ENCODE data around the gene NOL4L. TPM values are rescaled to one million over a fixed set of nuclear protein-coding genes. Genes with fewer than 3 reads are reported as not detected.

Gene NOL4L
- total RNA-seq, 4 donors from 2014 or later = 45.6 to 105 (median 85.9) TPM

DNA sequence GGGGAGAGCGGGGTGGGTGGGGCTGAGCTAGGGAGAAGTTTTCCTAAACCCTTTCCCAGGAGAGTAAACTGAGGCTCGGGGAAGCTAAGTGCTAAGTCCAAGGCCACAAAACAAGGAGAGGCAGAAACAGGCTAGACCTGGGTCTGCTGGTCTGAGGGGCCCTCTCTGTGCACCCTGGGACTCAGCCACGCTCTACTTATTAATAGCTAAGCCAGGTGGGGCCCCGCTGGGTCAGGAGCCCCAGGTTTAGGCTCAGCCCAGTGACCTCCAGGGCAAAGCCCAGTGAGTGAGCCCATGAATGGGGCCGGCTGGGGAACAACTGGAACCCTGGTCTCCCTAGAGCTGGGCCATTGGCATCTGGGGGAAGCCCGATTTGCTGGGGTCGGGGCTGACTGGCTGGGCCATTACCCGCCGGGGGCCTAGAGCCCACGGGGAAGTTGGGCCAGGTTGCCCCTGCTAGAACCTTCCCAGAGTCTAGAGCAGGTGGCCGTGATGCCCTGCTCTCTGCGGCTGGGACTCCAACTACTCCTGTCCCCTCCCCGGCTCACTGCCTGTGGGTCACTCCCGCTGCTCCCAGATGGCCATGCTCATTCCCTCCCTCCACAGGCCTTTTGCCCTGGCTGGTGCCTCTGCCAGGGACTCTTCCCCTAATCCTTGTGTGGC, 24.1 kb upstream of the NOL4L start:
- Histone ChIP-seq H3K27ac (no peak overlapping the region), H3K27me3 (peaks cover 19% of the 10 kb centered on the region), H3K9me3 (no peaks in the 10 kb centered on the region), H3K36me3 (no peaks in the 10 kb centered on the region), H3K4me1 (no peaks in the 10 kb centered on the region), H3K4me3 (no peak overlapping the region)
- in situ Hi-C loops (cut with MboI; ENCODE audit: low pct_ligation_motif_present in 1 of 4, low pct_unique_long_range_greater_than_20kb in 1 of 4, low sequenced_read_pairs in 3 of 4) (no loop called here), intact Hi-C loops (cut with DNase I; ENCODE audit: low total_unique reads) (no loop called here)
- TF ChIP-seq POLR2AphosphoS5 (IDR thresholded peaks at IDR 0.05) (no peak), POLR2A (IDR thresholded peaks at IDR 0.05) (no peak), EP300 (IDR thresholded peaks at IDR 0.05; ENCODE audit: low read depth) (no peak)
- TF ChIP-seq, protein P1, sequence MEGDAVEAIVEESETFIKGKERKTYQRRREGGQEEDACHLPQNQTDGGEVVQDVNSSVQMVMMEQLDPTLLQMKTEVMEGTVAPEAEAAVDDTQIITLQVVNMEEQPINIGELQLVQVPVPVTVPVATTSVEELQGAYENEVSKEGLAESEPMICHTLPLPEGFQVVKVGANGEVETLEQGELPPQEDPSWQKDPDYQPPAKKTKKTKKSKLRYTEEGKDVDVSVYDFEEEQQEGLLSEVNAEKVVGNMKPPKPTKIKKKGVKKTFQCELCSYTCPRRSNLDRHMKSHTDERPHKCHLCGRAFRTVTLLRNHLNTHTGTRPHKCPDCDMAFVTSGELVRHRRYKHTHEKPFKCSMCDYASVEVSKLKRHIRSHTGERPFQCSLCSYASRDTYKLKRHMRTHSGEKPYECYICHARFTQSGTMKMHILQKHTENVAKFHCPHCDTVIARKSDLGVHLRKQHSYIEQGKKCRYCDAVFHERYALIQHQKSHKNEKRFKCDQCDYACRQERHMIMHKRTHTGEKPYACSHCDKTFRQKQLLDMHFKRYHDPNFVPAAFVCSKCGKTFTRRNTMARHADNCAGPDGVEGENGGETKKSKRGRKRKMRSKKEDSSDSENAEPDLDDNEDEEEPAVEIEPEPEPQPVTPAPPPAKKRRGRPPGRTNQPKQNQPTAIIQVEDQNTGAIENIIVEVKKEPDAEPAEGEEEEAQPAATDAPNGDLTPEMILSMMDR (IDR thresholded peaks at IDR 0.05) = no peak
- DNase-seq = no peak
- 86 to 100% methylated on average over 1 to 14 of the region's 14 CpGs for whole genome bisulfite sequencing, 2 donors (ENCODE audit: low coverage in 1 of 2)

DNA sequence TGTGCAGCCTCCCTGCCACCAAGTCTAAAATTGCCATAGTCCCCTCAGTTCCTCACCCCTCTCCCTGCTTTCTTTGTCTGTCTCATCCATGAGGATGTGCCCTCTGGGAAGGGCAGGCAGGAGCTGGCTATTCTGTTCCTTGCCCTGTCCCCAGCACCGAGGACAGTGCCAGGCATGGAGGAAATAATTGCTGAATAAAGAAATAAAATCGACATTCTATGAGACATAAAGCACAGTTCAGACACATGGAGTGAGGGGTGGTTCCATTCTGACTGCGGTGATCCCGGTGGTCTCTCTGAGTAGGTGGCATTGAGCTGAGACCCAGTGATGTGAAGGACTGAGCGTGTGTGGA, 23.5 kb upstream of the NOL4L start:
- TF ChIP-seq EP300 (IDR thresholded peaks at IDR 0.05; ENCODE audit: low read depth) (no peak), POLR2AphosphoS5 (IDR thresholded peaks at IDR 0.05) (no peak)
- TF ChIP-seq, protein P1 (IDR thresholded peaks at IDR 0.05) = no peak
- DNase-seq = no peak
- no peak overlapping the region for H3K27ac ChIP-seq
- no peaks in the 10 kb centered on the region for H3K36me3 ChIP-seq
- in situ Hi-C loops (cut with MboI; ENCODE audit: low pct_ligation_motif_present in 1 of 4, low pct_unique_long_range_greater_than_20kb in 1 of 4, low sequenced_read_pairs in 3 of 4) (no loop called here), intact Hi-C loops (cut with DNase I; ENCODE audit: low total_unique reads) (no loop called here)
- no peak overlapping the region for H3K4me3 ChIP-seq
- H3K4me1 ChIP-seq = no peaks in the 10 kb centered on the region
- 73 to 81% methylated on average over 5 of the region's 5 CpGs for WGBS, 2 donors (ENCODE audit: low coverage in 1 of 2)
- peaks cover 19% of the 10 kb centered on the region for H3K27me3 ChIP-seq
- no peaks in the 10 kb centered on the region for H3K9me3 ChIP-seq

DNA sequence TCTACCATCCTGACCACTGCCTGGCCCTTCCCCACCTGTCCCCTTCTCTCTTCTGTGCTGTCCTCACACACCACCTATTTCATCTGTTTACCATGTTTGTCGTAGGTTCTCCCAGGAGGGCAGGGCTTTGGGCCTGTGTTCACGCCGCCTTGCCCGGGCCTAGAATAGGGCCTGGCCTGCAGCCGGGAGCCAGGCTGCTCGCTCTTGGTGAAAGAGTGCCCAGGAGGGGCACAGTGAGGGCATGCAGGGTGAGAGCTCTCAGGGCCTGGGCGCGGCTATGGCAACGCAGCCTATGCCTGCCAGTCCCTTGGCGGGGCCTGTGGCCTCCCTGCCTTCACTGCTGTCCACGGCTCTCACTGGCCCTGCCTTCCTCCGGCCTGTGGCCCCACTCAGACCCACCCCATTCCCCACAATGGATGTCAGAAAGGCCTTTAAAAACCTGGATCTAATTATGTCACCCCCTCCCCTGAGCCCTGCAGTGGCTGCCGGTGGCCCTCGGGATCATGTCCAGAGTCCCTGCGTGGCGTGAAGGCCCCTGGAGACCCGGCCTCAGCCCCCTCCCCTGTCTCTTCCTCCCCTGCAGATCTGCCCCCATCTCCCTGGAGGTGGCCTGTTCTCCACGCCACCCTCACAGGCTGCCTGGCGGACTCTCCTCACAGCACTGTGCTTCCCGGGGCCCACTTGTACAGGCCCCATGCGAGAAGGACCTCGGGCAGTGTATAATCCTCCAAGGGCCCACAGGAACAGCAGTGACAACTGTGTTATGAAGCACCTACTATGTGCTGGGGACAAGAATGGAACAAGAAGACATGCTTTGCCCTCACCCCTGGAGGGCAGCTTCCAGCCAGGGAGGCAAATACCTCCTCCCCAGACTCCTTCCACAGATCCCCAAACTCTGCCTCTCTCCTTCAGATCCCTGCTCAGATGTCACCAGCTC, 22.9 kb upstream of the NOL4L start:
- no peaks in the 10 kb centered on the region for H3K36me3 ChIP-seq
- 90 to 95% methylated on average over 4 to 22 of the region's 22 CpGs for WGBS, 2 donors (ENCODE audit: low coverage in 1 of 2)

DNA sequence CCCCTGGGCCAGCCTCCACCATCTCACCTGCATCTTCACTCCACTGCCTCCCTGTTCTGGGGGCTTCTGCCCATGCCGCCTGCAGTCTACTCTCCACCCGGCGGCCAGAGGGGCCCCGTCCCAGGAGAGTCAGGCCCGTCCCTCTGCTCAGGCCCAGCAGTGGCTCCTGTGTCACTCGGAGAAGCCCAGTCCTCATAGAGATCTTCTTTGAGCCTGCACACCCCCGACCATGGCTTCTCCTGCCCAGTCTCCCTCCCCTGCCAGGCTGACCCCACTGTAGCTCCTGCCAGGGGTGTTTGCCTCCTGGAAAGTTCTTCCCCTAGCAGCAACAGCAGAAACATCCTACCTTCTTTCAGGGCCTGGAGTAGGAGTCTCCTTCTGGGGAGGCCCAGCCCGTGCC, 22.2 kb upstream of the NOL4L start:
- no peak overlapping the region for H3K4me3 ChIP-seq
- TF ChIP-seq POLR2A (IDR thresholded peaks at IDR 0.05) (no peak), POLR2AphosphoS5 (IDR thresholded peaks at IDR 0.05) (no peak), EP300 (IDR thresholded peaks at IDR 0.05; ENCODE audit: low read depth) (no peak)
- TF ChIP-seq, protein P1 (IDR thresholded peaks at IDR 0.05) = no peak
- no peak for DNase-seq
- no peaks in the 10 kb centered on the region for H3K9me3 ChIP-seq
- H3K27ac ChIP-seq = no peak overlapping the region
- in situ Hi-C loops (cut with MboI; ENCODE audit: low pct_ligation_motif_present in 1 of 4, low pct_unique_long_range_greater_than_20kb in 1 of 4, low sequenced_read_pairs in 3 of 4) = no loop called here
- peaks cover 19% of the 10 kb centered on the region for H3K27me3 ChIP-seq
- H3K36me3 ChIP-seq = no peaks in the 10 kb centered on the region
- intact Hi-C loops (cut with DNase I; ENCODE audit: low total_unique reads) = no loop called here
- no peaks in the 10 kb centered on the region for H3K4me1 ChIP-seq
- WGBS, 2 donors (ENCODE audit: low coverage in 1 of 2) = 86% methylated on average over 8 of the region's 8 CpGs; no CpG with 5 or more reads in 1 of the 2 donors

More for the DNA sequence above, 22.9 kb upstream of the NOL4L start:
- DNase-seq = no peak
- H3K27ac ChIP-seq = no peak overlapping the region
- no peaks in the 10 kb centered on the region for H3K4me1 ChIP-seq
- no peak overlapping the region for H3K4me3 ChIP-seq
- TF ChIP-seq, protein P1 (IDR thresholded peaks at IDR 0.05) = no peak
- TF ChIP-seq POLR2A (IDR thresholded peaks at IDR 0.05) (no peak), EP300 (IDR thresholded peaks at IDR 0.05; ENCODE audit: low read depth) (no peak), POLR2AphosphoS5 (IDR thresholded peaks at IDR 0.05) (no peak)
- in situ Hi-C loops (cut with MboI; ENCODE audit: low pct_ligation_motif_present in 1 of 4, low pct_unique_long_range_greater_than_20kb in 1 of 4, low sequenced_read_pairs in 3 of 4) = no loop called here
- no peaks in the 10 kb centered on the region for H3K9me3 ChIP-seq
- intact Hi-C loops (cut with DNase I; ENCODE audit: low total_unique reads) = no loop called here
- H3K27me3 ChIP-seq = peaks cover 19% of the 10 kb centered on the region
